ENCODE data around the gene GPR39.
"Not testable (repeated sequence)": the region's sequence is repeated elsewhere in the genome, so short reads cannot be mapped to it uniquely, and the experiment has no call there.

GPR39 gene

GRCh38 chr2:132497591-132497990 lies 81.0 kb downstream of the GPR39 start:
- no peak for DNase-seq

DNA sequence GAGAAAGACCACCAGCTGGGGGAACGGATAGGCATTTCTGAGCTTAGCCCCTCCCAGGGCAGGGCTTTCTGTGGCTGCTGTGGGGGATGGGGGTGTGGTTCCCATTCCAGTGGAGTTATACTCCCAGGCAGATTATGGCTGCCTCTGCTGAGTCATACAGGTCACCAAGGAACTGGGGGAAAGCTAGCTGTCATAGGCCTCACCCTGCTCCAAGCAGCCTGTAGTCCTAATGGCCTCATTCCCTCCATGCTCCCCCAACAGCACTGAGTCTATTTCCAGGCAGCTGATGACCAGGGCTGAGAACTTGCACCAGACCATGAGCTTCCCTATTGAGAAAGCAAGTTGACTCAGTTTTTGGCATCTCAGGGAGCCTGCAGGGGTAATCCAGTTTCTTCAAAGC lies 87.1 kb downstream of the GPR39 start:
- DNase-seq = no peak

- no peak for DNase-seq
Measured at GRCh38 chr2:132515010-132515409, 98.4 kb downstream of the GPR39 start.

DNA sequence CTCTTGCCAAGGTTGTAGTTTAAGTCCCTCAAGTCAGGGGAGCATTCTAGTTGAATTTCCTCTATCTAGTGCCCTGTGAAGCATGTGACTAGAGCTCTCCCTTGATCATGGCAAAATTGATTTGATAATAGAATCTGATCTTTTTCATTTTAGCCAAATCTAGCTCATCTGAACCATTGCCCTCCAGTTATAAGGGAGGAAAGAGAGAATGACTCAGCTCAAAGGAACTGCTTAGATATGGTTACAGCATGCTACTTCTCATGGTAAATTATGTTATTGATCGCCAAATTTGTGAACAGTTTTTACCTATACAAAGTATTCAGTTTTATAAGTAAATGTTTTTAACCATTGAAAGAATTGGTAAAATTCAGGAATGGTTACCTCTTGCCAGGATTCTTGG lies 100.8 kb downstream of the GPR39 start:
- no peak for DNase-seq

DNA sequence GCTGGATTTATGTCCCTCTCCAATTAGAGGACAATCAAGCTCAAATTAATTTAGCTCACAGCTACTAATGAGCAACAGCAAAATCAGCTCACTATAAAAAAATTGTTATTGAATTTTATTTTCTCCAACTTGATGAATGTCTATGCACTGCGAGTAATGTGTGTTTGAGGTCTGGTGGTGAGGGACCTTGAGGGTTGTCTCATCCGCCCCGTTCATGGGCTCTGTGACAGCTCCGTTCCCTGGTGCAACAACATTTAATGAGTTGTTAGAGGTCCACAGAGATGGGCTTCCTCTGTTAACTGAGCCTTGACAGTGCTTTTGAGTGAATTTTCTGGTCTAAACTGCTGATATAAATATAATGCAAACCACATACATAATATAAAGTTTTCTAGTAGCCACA lies 101.7 kb downstream of the GPR39 start:
- no peak for DNase-seq

DNA sequence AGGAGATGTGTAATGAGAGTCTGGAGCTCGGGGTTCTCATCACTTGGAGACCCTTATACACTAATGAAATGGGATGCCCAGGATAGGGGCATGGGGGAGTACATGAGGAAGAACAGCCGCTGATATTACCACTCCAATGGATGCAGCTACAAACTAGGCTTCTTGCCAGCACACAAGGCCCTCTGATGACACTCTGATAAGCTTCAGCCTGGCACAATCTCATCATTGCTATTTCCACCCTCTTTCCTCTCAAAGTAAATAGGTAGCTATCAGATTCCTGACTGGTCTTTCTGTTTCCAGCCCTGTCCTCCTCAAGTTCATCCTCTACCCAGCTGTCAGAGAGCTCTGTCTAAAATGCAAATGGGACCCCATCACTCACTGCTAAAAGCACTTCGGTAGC lies 103.0 kb downstream of the GPR39 start:
- DNase-seq = no peak

- DNase-seq = no peak
Measured at GRCh38 chr2:132521341-132521740, 104.7 kb downstream of the GPR39 start.

DNA sequence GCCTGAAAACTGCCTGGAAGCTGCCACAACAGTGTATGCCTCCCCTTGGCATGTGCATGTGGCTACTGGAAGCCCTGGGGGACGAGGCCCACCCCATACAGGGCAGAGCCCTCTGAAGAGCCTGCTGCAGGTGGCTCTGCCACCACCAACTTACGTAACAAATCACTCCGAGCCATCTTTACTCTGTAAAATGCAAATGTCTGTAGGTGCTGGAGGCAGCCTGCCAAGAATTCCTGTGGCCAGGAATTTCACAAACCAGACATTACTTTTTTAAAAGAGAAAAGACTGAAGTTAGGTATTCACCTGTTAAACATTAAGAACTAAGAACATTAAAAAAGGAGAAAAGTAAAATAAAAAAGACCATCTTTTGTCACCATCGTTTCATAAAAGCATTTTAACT lies 106.3 kb downstream of the GPR39 start:
- DNase-seq = no peak

DNA sequence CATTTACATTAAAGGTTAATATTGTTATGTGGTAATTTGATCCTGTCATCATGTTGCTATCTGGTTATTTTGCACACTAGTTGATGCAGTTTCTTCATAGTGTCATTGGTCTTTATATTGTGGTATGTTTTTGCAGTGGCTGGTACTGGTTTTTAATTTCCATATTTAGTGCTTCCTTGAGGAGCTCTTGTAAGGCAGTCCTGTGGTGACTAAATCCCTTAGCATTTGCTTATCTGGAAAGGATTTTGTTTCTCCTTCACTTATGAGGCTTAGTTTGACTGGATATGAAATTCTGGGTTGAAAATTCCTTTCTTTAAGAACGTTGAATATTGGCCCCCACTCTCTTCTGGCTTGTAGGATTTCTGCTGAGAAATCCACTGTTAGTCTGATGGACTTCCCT lies 120.5 kb downstream of the GPR39 start:
- DNase-seq = not testable (repeated sequence)

DNA sequence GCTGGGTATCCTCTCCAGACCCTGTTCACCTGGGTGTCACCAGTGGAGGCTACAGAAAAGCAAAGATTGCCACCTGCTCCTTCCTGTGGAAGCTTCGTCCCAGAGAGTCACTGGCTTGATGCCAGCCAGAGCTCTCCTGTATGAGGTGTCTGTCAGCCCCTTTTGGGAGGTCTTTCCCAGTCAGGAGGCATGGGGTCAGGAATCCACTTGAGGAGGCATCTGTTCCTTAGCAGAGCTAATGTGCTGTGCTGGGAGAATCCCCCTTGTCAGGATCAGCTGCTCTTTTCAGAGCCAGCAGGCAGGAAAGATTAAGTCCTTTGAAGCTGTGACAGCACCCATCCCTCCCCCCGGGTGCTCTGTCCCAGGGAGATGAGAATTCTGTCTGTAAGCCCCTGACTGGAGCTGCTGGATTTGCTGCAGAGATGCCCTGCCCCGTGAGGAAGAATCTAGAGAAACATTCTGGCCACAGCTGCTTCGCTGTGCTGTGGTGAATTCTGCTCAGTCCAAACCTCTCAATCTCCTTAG lies 121.8 kb downstream of the GPR39 start:
- no peak for DNase-seq

- no peak for DNase-seq
Measured at GRCh38 chr2:132540166-132540565, 123.6 kb downstream of the GPR39 start.

DNA sequence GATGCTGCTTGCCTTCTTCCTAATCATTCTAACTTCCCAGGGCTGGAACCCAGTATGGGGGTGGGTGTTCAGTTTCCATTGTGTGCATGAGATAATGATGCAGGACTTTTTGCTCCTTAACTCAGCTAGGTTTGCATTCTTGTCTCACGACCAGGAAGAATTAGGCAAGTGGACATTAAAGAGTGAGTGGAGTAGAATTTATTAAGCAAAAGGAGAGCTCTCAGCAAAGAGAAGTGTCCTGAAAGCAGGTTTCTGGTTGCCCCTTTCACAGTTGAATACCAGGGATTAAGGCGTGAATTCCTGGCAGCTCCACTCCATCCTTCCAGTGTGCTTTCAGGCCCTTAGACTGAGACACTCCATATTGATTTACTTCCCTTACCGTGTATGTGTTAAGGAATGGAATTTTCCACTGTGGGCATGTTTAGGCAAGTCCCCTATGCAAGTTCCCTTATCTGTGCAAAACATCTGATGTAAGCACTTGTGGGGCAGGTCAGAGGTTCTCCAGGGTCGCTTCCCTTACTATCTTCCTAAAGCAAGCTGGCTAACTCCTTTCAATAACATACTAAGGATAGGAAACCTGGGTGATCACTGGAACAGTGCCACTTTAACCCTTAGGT lies 126.5 kb downstream of the GPR39 start:
- DNase-seq = no peak

GRCh38 chr2:132544006-132544630 lies 127.5 kb downstream of the GPR39 start:
- DNase-seq = no peak

DNA sequence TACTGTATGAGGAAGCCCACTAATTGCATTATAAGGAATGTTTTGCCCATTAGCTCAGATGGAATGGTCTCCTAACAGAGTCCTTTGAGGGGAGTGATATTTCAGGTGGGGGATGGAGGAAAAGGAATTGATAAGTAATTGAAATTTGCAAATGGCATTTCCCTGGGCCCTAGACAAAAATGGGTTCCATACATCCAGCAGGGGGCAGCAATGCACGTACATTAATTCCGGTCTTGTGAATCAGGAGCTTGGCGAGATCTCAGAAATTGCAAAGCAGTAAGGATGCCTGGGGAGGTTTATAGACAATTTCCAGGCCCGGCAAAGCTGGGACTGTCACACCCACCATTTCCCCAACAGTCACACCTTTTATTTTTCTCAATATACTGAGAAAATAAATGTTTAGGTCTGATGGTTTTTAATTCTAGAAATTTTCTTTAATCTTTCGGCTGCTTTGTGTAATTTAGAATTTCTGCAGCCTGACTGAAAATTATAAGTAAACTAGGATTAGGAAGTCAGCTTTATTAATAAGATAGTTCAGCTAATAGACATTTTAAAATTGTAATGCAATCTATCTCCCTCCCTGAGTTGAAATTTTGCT lies 130.6 kb downstream of the GPR39 start:
- DNase-seq = peak; percentile 37 to 63

GRCh38 chr2:132549935-132550670 lies 133.5 kb downstream of the GPR39 start:
- no peak for DNase-seq

DNA sequence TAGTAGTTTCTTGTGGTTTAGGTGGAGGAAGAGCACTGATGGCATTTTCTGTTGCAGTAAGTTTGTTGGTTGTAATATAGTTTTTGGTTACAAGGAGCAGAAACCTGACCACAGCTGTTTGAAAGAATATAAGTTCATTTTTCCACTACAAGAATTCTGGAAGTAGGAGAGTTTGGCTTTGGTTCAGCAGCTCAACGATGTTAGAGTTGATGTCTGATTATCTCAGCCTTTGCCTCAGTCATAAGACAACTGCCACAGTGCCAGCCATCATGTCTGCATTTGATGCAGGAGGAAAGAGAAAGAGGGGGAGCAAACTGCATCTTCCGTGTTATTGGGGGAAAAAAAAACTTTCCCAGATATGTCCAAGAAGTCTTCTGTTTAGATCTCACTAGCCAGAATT lies 134.3 kb downstream of the GPR39 start:
- no peak for DNase-seq

DNA sequence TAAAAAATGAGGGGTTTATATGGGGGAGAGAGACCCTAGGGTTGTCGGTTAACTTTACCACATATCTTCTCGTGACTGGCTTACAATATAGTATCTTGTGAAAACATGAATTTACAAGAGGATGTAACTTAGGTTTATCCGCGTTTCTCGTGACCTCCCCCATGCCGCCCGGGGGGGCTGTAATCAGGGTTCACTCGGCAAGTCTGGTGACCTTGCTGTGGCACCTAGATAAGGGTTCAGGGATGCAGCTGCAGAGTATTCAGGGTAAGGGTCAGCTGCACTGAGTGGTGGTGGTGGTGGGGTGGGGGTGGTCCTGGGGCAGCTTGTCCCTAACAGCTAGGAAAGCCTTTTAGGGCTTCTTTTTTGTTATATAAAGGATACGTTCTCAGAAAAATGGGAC lies 141.1 kb downstream of the GPR39 start:
- DNase-seq = no peak

- no peak for DNase-seq
Measured at GRCh38 chr2:132559326-132559725, 142.7 kb downstream of the GPR39 start.

- DNase-seq = no peak
Measured at GRCh38 chr2:132559921-132560320, 143.3 kb downstream of the GPR39 start.

- no peak for DNase-seq
Measured at GRCh38 chr2:132560562-132560961, 144.0 kb downstream of the GPR39 start.

DNA sequence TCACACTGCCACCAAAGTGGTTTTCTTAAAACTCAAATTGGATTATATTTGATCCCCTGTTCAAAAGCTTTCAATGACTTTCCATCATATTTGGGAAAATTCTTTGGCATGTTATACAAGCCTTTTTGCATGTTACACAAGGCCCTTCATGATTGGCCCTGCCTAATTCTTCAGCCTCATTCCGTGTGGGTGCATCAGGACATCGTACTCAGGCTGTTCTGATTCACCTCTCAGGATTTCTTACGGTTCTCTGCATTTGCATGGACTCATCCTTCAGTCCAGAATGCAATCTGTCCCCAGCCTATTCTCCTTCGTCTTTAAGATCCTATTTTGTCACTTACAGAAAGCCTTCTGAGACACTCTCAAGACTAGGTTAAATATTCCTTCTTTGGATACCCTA lies 145.6 kb downstream of the GPR39 start:
- no peak for DNase-seq

DNA sequence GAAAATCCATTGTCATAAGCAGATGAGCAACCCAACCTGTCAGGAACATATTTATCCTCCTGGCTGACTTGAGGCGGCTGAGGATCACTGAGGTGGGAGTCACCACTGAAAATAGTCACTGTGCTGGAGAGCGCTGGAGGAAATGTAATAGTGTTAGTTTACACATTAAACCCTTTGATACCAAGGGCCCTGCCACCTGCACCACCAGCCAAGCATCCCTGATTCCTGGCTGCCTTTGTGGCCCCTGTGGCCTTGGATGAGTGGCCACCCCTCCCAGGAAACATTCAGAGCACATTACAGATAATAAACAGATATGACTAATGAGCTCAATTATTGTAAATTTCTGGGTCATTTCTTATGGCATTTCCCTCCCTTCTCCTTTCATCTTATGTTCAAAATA lies 147.5 kb downstream of the GPR39 start:
- DNase-seq = no peak

- no peak for DNase-seq
Measured at GRCh38 chr2:132566379-132566778, 149.8 kb downstream of the GPR39 start.

- DNase-seq = no peak
Measured at GRCh38 chr2:132567682-132568081, 151.1 kb downstream of the GPR39 start.

Data from NCI-H1930 (cell line).